Ovary (tissue), 3 donors: ENCODE results near the gene SNCAIP.

ENCODE experiments used
- CTCF ChIP-seq, 3 donors: fragments of 450-650 bp in 2 of 3; fragments of 200-600 bp in 1 of 3; IDR thresholded peaks; one replicate each; pipeline versions ENCODE4 v1.5.1 to v1.8.0; 2016 to 2022; ENCODE audit warnings: antibody characterized with exemption in 3 of 3, mild to moderate bottlenecking in 1 of 3
- EP300 ChIP-seq: sonication (generic); formaldehyde crosslinking; IDR thresholded peaks from one replicate; pipeline ENCODE4 v1.6.1; 2017; ENCODE audit warnings: antibody characterized with exemption
- POLR2A ChIP-seq: fragments of 450-650 bp; IDR thresholded peaks from one replicate; pipeline ENCODE4 v1.6.1; 2017; ENCODE audit warnings: antibody characterized with exemption, mild to moderate bottlenecking, moderate library complexity
- donor health status: DM: no; HTN: no; CAD: no.

- no peak for TF ChIP-seq CTCF (IDR thresholded peaks at IDR 0.05)
- no peak for TF ChIP-seq EP300
- TF ChIP-seq POLR2A: no peak
These were observed 11.7 kb upstream of the SNCAIP start for GRCh38 chr5:122300374-122300773.
